Stomach smooth muscle (tissue), 2 donors: ENCODE results near the gene DUSP22.

ENCODE experiments used
- H3K27ac ChIP-seq: one replicate; pipeline ENCODE4 v1.7.0; 2013; ENCODE audit warnings: mild to moderate bottlenecking, low read length, inconsistent platforms
- H3K27me3 ChIP-seq, 2 donors: one replicate each; pipeline ENCODE4 v1.7.0; 2013; ENCODE audit warnings: low read length in 2 of 2; ENCODE audit not compliant: insufficient read depth in 2 of 2, control insufficient read depth in 1 of 2
- H3K36me3 ChIP-seq, 2 donors: one replicate each; pipeline ENCODE4 v1.7.0; 2013; ENCODE audit warnings: low read length in 2 of 2; ENCODE audit not compliant: control insufficient read depth in 2 of 2, insufficient read depth in 2 of 2
- H3K4me1 ChIP-seq: one replicate; pipeline ENCODE4 v1.7.0; 2013; ENCODE audit warnings: low read length; ENCODE audit not compliant: control insufficient read depth, insufficient read depth
- H3K4me3 ChIP-seq, 2 donors: one replicate each; pipeline ENCODE4 v1.7.0; 2013; ENCODE audit warnings: low read length in 2 of 2
- H3K9ac ChIP-seq, 2 donors: one replicate each; pipeline ENCODE4 v1.7.0; 2013; ENCODE audit warnings: low read length in 2 of 2, mild to moderate bottlenecking in 1 of 2
- H3K9me3 ChIP-seq, 2 donors: one replicate each; pipeline ENCODE4 v1.7.0; 2013; ENCODE audit warnings: low read length in 2 of 2; ENCODE audit not compliant: control insufficient read depth in 2 of 2
- donor health status: healthy.
- donor health status: Pancreatic carcinoma.

DUSP22 gene

GRCh38 chr6:379410-380181, 87.3 kb downstream of the DUSP22 start:
- no peaks in the 10 kb centered on the region for H3K9me3 ChIP-seq
- no peak overlapping the region for H3K9ac ChIP-seq

GRCh38 chr6:380234-381218, 88.2 kb downstream of the DUSP22 start:
- Histone ChIP-seq H3K9me3 (no peaks in the 10 kb centered on the region), H3K4me3 (no peak overlapping the region), H3K36me3 (no peaks in the 10 kb centered on the region), H3K27ac (no peak overlapping the region), H3K27me3 (peaks cover 21 to 22% of the 10 kb centered on the region in 2 donors), H3K9ac (no peak overlapping the region), H3K4me1 (no peaks in the 10 kb centered on the region)

More at GRCh38 chr6:379410-380181, 87.3 kb downstream of the DUSP22 start:
- Histone ChIP-seq H3K4me1 (no peaks in the 10 kb centered on the region), H3K27ac (no peak overlapping the region), H3K4me3 (no peak overlapping the region), H3K36me3 (no peaks in the 10 kb centered on the region), H3K27me3 (peaks cover 21 to 25% of the 10 kb centered on the region in 2 donors)

- no peaks in the 10 kb centered on the region for H3K9me3 ChIP-seq
- no peaks in the 10 kb centered on the region for H3K4me1 ChIP-seq
- no peak overlapping the region for H3K9ac ChIP-seq
- no peaks in the 10 kb centered on the region for H3K36me3 ChIP-seq
- H3K27ac ChIP-seq = no peak overlapping the region
- H3K4me3 ChIP-seq = no peak overlapping the region
- peaks cover 21 to 29% of the 10 kb centered on the region in 2 donors for H3K27me3 ChIP-seq
Observed at GRCh38 chr6:381742-382461, 89.6 kb downstream of the DUSP22 start.

DNA sequence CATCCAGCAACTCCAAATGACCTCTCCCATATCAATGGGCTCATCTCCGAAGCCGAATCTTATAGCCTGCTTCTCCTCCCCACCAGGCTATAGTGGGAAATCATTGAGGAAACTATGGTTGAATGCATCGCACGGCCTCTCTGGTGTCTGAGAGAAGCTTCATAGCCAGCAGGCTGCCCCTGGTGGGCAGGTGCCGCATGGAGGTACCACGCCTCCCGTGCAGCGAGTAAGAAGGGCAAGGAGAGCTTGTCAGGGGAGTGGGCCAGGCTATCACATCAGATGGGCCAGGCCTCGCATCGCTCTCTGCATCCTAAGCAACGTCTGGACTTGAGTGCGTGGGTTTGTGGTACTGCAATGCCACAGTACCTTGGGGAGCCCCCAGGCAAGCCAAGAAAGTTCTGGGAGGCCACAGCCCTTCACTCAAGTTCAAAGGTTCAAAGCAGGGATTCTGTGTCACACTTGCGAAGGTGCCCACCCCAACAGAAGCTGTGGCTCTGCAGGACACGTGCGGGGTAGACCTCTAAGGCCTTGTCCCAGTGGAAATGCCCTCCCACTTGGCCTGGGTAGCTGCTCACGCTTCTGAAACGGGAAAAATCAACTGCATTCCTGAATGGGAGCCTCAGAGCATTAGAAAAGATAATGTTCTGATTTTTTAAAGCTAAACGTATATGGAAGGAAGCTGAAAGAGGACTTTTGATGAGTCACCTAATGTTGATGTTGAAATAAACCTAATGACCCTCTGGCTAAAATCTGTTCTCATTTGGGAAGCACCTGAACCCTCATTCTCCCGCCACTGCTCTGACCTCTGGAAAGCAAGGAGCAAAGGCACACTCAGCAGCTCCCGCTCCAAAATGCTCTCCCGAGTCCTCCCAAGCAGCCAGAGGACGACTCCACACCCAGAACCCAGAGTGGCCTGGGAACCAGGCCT, 90.9 kb downstream of the DUSP22 start:
- Histone ChIP-seq H3K27me3 (peaks cover 22 to 29% of the 10 kb centered on the region in 2 donors), H3K9ac (no peak overlapping the region), H3K27ac (no peak overlapping the region), H3K4me1 (no peaks in the 10 kb centered on the region), H3K9me3 (no peaks in the 10 kb centered on the region), H3K4me3 (no peak overlapping the region), H3K36me3 (no peaks in the 10 kb centered on the region)

- Histone ChIP-seq H3K27me3 (peaks cover 21 to 30% of the 10 kb centered on the region in 2 donors), H3K9me3 (no peaks in the 10 kb centered on the region), H3K9ac (no peak overlapping the region), H3K27ac (no peak overlapping the region), H3K36me3 (no peaks in the 10 kb centered on the region), H3K4me3 (no peak overlapping the region), H3K4me1 (no peaks in the 10 kb centered on the region)
Observed at GRCh38 chr6:383856-384255, 91.6 kb downstream of the DUSP22 start.

DNA sequence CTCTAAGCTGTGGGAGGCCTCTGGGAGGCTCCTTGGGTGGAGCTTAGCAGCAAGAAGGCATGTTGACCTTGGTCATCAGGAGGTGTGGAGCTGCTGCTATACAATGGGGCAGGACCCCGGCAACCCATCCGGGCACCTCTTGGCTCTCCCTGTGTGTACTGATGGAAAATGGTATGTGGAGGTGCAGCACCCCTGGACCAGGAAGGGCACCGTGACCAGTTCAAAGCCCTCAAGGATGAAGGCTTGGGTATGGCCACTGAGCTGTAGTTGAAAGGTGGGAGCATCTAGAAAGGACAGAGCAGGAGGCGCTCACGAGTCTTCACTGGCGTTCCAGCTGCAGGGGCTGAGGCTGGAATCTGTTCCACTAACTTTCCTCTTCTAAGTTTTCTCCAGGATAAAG, 92.6 kb downstream of the DUSP22 start:
- no peaks in the 10 kb centered on the region for H3K4me1 ChIP-seq
- H3K4me3 ChIP-seq = no peak overlapping the region
- H3K9ac ChIP-seq = no peak overlapping the region
- no peaks in the 10 kb centered on the region for H3K9me3 ChIP-seq
- H3K36me3 ChIP-seq = no peaks in the 10 kb centered on the region
- peaks cover 20 to 38% of the 10 kb centered on the region in 2 donors for H3K27me3 ChIP-seq
- no peak overlapping the region for H3K27ac ChIP-seq

GRCh38 chr6:385614-386013, 93.3 kb downstream of the DUSP22 start:
- no peaks in the 10 kb centered on the region for H3K4me1 ChIP-seq
- H3K27ac ChIP-seq = no peak overlapping the region
- no peak overlapping the region for H3K4me3 ChIP-seq
- H3K9me3 ChIP-seq = no peaks in the 10 kb centered on the region
- peaks cover 18 to 37% of the 10 kb centered on the region in 2 donors for H3K27me3 ChIP-seq
- H3K36me3 ChIP-seq = no peaks in the 10 kb centered on the region
- H3K9ac ChIP-seq = no peak overlapping the region

- Histone ChIP-seq H3K27ac (no peak overlapping the region), H3K27me3 (peaks cover 22 to 44% of the 10 kb centered on the region in 2 donors), H3K36me3 (no peaks in the 10 kb centered on the region), H3K4me1 (peaks cover 5% of the 10 kb centered on the region), H3K9me3 (no peaks in the 10 kb centered on the region), H3K9ac (no peak overlapping the region), H3K4me3 (no peak overlapping the region)
Observed at GRCh38 chr6:386688-387266, 94.5 kb downstream of the DUSP22 start.

- H3K27me3 ChIP-seq = peaks cover 25 to 49% of the 10 kb centered on the region in 2 donors
- H3K27ac ChIP-seq = no peak overlapping the region
- H3K4me1 ChIP-seq = peaks cover 10% of the 10 kb centered on the region
- H3K4me3 ChIP-seq = no peak overlapping the region
- H3K36me3 ChIP-seq = no peaks in the 10 kb centered on the region
- H3K9me3 ChIP-seq = no peaks in the 10 kb centered on the region
- no peak overlapping the region for H3K9ac ChIP-seq
Observed at GRCh38 chr6:387293-387741, 95.0 kb downstream of the DUSP22 start.
